Endothelial cell (in vitro differentiated cells): ENCODE data around the gene OTOA. TPM values are rescaled to one million over a fixed set of nuclear protein-coding genes. Genes with fewer than 3 reads are reported as not detected.
A peak's percentile ranks its signal among the peaks of the same experiment; 100 is the strongest.

Experiments
- DNase-seq: peaks from one replicate; pipeline ENCODE4 v3.0.0; 2021; ENCODE audit warnings: low spot score
- H3K27ac Mint-ChIP-seq: one replicate; pipeline ENCODE4 v1.8.0; 2021; ENCODE audit warnings: mixed read lengths, inconsistent platforms; ENCODE audit not compliant: unreplicated experiment
- H3K27me3 Mint-ChIP-seq: one replicate; pipeline ENCODE4 v1.8.0; 2021; ENCODE audit warnings: mild to moderate bottlenecking, moderate library complexity, mixed read lengths, inconsistent platforms; ENCODE audit not compliant: unreplicated experiment
- H3K36me3 Mint-ChIP-seq: one replicate; pipeline ENCODE4 v1.8.0; 2021; ENCODE audit warnings: mild to moderate bottlenecking, low read depth, mixed read lengths, inconsistent platforms; ENCODE audit not compliant: unreplicated experiment
- H3K4me1 Mint-ChIP-seq: one replicate; pipeline ENCODE4 v1.8.0; 2021; ENCODE audit warnings: mild to moderate bottlenecking, mixed read lengths, inconsistent platforms; ENCODE audit not compliant: unreplicated experiment
- H3K4me3 Mint-ChIP-seq: one replicate; pipeline ENCODE4 v1.8.0; 2021; ENCODE audit warnings: mild to moderate bottlenecking, mixed read lengths, inconsistent platforms; ENCODE audit not compliant: unreplicated experiment
- H3K9me3 Mint-ChIP-seq: one replicate; pipeline ENCODE4 v1.8.0; 2021; ENCODE audit warnings: mixed read lengths, inconsistent platforms; ENCODE audit not compliant: unreplicated experiment
- total RNA-seq: library from RNA; stranded (reverse); fragmentation: NEBNext Ultra II Directional; extraction: Animal tissue kit (Norgen Biotek cat#: 25700); gene quantifications from one replicate; pipeline ENCODE4 v1.2.1, GENCODE V29; 2021; ENCODE audit not compliant: unreplicated experiment
- TF ChIP-seq, protein P1 (sequence below): fragments of 200-600 bp; sonication (generic); IDR thresholded peaks from one replicate; pipeline ENCODE4 v1.5.0; 2021; ENCODE audit warnings: antibody characterized with exemption; ENCODE audit not compliant: unreplicated experiment

The OTOA gene
- total RNA-seq, 1 donor from 2014 or later = not detected

DNA sequence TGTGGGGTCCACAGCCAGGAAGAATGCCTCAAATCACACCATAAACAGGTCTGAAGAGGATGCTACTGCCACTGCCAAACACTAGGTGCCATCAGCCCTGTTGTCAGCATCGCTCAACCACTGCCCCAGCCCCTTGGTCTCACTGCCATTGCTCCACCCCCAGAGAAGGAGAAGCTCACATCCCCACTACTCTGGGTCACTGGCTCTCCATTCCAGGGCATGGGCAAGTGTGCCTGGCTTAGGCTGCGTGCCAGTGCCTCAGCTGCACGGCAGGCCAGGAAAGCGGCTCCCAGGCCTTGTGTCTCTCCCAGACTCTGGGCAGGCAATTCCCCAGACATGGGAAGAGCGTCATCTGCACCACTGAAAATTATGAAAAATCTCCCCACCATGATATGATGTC is 10.2 kb upstream of the OTOA start:
- H3K9me3 Mint-ChIP-seq = no peaks in the 10 kb centered on the region
- no peak for DNase-seq
- peaks cover 4% of the 10 kb centered on the region for H3K36me3 Mint-ChIP-seq
- no peak overlapping the region for H3K4me3 Mint-ChIP-seq
- no peaks in the 10 kb centered on the region for H3K27me3 Mint-ChIP-seq
- H3K4me1 Mint-ChIP-seq = peaks cover 3% of the 10 kb centered on the region
- TF ChIP-seq, protein P1, sequence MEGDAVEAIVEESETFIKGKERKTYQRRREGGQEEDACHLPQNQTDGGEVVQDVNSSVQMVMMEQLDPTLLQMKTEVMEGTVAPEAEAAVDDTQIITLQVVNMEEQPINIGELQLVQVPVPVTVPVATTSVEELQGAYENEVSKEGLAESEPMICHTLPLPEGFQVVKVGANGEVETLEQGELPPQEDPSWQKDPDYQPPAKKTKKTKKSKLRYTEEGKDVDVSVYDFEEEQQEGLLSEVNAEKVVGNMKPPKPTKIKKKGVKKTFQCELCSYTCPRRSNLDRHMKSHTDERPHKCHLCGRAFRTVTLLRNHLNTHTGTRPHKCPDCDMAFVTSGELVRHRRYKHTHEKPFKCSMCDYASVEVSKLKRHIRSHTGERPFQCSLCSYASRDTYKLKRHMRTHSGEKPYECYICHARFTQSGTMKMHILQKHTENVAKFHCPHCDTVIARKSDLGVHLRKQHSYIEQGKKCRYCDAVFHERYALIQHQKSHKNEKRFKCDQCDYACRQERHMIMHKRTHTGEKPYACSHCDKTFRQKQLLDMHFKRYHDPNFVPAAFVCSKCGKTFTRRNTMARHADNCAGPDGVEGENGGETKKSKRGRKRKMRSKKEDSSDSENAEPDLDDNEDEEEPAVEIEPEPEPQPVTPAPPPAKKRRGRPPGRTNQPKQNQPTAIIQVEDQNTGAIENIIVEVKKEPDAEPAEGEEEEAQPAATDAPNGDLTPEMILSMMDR = no peak
- no peak overlapping the region for H3K27ac Mint-ChIP-seq

DNA sequence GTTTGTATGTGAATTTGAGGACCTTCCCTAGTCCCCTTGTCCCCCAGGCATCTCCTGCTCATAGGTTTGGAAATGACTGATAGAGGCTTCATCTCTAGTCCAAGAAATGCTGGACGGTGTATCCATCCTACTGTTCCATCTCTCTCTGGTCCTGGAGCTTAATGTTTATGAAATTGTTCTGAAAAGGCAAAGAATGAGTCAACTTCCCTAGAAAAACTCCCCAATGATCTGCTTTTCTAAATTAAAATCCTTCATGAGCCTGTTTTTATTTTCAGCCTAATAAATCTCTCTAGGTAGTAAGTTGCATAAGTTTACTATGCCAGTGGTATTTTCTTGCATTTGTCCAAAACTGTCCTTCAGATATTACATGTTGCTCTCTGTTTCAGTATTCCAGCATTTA is 9.3 kb upstream of the OTOA start:
- Mint-ChIP-seq H3K4me1 (peaks cover 3% of the 10 kb centered on the region), H3K36me3 (peaks cover 4% of the 10 kb centered on the region), H3K27me3 (no peaks in the 10 kb centered on the region), H3K9me3 (no peaks in the 10 kb centered on the region), H3K4me3 (no peak overlapping the region), H3K27ac (no peak overlapping the region)
- TF ChIP-seq, protein P1 = no peak
- DNase-seq = no peak

DNA sequence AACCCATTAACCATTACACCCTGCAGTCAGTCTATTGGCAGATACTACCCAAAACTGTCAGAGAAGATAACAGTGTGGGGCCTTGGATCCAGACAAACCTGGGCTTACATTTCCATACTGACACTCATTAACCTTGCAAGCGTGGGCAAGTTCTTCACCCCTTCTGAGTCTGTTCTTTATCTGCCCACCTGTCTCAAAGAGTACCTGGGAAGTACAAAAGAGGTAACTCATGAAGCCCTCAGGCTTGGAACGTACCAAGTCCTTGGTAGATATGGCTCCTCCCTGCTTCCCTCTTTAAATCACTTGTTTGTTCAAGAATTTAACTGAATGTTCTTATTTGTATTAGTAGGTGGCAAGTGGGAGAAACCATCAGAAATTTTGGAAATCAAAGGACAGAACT is 8.9 kb upstream of the OTOA start:
- no peaks in the 10 kb centered on the region for H3K9me3 Mint-ChIP-seq
- no peak overlapping the region for H3K27ac Mint-ChIP-seq
- peaks cover 4% of the 10 kb centered on the region for H3K36me3 Mint-ChIP-seq
- H3K4me1 Mint-ChIP-seq = peaks cover 3% of the 10 kb centered on the region
- TF ChIP-seq, protein P1 = no peak
- H3K27me3 Mint-ChIP-seq = no peaks in the 10 kb centered on the region
- DNase-seq = no peak
- no peak overlapping the region for H3K4me3 Mint-ChIP-seq

DNA sequence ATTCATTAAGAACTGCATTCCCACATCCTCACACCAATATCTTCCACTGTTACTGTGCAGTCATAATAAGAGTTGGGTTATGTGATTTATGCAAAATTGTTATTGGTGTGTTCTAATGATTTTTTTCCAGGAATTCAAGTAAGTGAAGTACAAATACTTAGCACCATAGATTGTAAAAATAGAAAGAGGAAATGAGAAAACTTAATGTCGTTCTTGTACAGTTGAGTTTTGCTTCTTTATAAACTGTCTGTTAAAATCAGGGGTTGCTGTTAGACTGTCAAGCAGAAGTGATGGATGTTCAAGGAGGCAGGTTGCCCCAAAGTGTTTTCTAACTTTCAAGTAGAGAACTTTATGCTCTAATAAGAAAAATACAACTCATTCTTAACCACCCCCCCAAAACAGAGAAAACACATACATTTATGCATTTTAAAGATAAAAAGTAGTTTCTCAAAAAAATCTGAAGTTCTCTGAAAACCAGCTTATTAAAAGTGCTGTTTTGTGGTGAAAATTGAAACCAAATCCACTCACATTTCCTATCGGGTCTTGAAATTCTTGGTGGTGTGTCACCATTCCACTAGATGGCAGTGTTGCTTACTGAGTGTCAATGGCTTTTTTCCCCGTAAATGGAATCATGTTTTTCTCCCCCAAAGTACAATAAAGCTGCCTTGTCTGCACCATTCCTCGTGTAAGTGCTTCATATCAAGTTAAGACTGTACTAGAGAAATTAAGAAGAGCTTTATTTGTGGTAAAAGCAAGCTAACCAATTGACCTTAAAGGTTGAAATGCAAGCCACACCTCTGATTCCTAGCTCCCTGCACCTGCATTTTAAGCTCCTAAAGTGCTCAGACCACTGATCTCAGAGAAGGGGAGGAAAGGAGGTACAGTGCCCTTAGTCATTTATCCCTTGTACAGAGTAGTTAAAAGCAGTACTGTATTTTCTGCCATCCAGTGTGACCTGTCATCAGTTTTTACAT is 6.7 kb upstream of the OTOA start:
- H3K4me1 Mint-ChIP-seq = no peaks in the 10 kb centered on the region
- H3K4me3 Mint-ChIP-seq = no peak overlapping the region
- H3K27me3 Mint-ChIP-seq = no peaks in the 10 kb centered on the region
- peaks cover 4% of the 10 kb centered on the region for H3K36me3 Mint-ChIP-seq
- TF ChIP-seq, protein P1 = peak; percentile 86
- no peaks in the 10 kb centered on the region for H3K9me3 Mint-ChIP-seq
- no peak overlapping the region for H3K27ac Mint-ChIP-seq
- peak; percentile 38 for DNase-seq

DNA sequence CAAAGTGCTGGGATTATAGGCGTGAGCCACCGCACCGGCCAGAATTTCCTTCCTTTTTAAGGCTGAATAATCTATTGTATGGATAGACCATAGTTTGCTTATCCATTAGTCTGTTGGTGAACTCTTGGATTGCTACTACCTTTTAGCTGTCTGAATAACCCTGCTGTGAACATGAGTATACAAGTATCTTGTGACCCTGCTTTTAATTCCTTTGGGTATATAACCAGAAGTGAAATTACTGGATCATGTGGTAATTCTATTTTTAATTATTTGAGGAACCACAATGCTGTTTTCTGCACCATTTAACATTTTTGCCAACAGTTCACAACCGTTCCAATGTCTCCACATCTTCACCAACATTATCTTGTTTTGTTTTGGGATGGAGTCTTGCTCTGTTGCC is 4.6 kb upstream of the OTOA start:
- H3K4me1 Mint-ChIP-seq = no peaks in the 10 kb centered on the region
- no peak overlapping the region for H3K4me3 Mint-ChIP-seq
- no peak overlapping the region for H3K27ac Mint-ChIP-seq
- H3K36me3 Mint-ChIP-seq = no peaks in the 10 kb centered on the region
- TF ChIP-seq, protein P1 = no peak
- no peak for DNase-seq
- no peaks in the 10 kb centered on the region for H3K27me3 Mint-ChIP-seq
- H3K9me3 Mint-ChIP-seq = no peaks in the 10 kb centered on the region
